ENCODE measurements around the gene C12orf42. TPM values are rescaled to one million over a fixed set of nuclear protein-coding genes. Genes with fewer than 3 reads are reported as not detected.

C12orf42 gene
- polyA plus RNA-seq, 3 donors from 2014 or later, result 0.14 to 0.50 TPM; not detected in 1

DNA sequence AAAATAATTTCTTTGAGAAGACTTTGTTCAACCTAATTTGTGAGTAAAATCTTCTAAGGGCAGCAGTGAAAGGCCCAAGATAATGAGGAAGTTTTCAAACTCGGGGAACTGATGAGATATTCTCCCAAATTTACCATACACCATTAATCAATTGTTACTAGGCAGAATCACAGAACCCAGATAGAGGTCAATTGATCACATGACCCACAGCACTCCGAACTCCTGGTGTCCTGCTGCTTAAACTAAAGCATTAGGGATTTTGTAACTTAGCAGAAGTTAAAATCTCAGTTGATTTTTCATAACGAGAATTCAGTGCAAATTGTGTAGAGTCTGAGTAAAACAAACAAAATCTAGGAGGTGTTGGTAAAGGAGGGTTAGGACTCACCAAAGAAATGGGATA lies 207.8 kb downstream of the C12orf42 start:
- Mint-ChIP-seq H3K36me3 (no peaks in the 10 kb centered on the region), H3K4me3 (no peak overlapping the region), H3K4me1 (no peaks in the 10 kb centered on the region), H3K27me3 (ENCODE audit: low read depth in 3 of 3) (peaks cover 0 to 3% (median 2%) of the 10 kb centered on the region in 3 donors), H3K27ac (no peak overlapping the region), H3K9me3 (peaks cover under 1 to 12% (median 6%) of the 10 kb centered on the region in 6 donors)
- DNase-seq, result no peak

DNA sequence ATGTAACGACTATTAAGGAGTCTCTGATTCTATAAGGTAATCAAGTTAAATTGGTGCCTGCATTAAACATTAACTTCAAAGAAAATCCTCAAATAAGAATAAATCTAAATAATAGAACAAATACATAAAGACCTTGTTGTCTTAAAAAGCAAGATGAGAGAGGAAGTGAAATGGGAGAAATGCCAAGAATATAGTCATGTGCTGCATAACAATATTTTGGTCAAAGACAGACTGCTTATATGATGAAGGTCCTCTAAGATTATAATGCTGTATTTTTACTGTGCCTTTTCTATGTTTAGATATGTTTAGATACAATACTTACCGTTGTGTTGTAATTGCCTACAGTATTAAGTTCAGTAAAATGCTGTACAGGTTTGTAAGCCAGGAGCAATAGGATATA lies 213.6 kb downstream of the C12orf42 start:
- Mint-ChIP-seq H3K4me3 (no peak overlapping the region), H3K27me3 (ENCODE audit: low read depth in 3 of 3) (peaks cover 2 to 4% (median 2%) of the 10 kb centered on the region in 3 donors), H3K9me3 (peaks cover 0 to 6% (median under 1%) of the 10 kb centered on the region in 6 donors), H3K4me1 (no peaks in the 10 kb centered on the region), H3K36me3 (no peaks in the 10 kb centered on the region), H3K27ac (no peak overlapping the region)
- no peak for DNase-seq

DNA sequence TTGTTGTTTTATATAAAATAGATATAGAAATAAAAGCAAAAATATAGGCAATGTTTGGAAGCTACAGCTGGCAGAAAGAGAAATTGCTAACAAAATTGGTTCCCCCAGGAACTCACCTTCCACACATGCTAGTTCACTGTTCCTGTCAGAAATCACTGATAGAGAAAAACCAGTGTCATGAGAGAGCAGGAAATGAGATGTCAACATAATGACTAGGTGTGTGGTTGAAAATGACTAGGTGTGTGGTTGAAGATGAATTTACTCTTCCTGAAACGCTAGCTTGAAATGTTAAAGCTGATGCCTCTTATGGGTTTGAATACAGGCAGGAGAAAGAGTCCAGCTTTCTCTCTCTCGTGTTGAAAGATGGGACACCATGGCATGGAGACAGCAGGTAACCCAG lies 216.3 kb downstream of the C12orf42 start:
- H3K9me3 Mint-ChIP-seq, result peaks cover 0 to 4% (median 0%) of the 10 kb centered on the region in 6 donors
- no peak overlapping the region for H3K27ac Mint-ChIP-seq
- no peak overlapping the region for H3K4me3 Mint-ChIP-seq
- H3K36me3 Mint-ChIP-seq, result no peaks in the 10 kb centered on the region
- no peaks in the 10 kb centered on the region for H3K4me1 Mint-ChIP-seq
- H3K27me3 Mint-ChIP-seq (ENCODE audit: low read depth in 3 of 3), result peaks cover 1 to 4% (median 2%) of the 10 kb centered on the region in 3 donors
- no peak for DNase-seq

DNA sequence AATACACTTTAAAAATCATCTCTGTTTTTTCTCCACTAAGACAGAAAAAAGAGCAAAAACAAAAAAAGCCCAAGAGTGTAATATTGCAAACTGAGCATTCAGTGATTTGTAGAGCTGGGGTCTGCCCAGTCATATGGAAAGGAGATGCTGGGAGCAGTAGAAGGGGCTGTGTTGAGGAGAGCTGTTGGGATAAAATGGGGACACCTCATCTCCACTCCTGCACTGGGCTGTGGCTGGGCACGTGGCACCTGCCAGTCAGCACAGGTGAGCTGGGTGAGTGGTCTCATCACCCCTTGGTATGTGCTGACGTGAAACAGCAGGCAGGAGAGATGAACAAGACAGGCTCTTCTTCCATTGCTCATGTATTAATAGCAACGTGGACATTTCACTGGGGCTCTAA lies 217.4 kb downstream of the C12orf42 start:
- DNase-seq, result no peak
- Mint-ChIP-seq H3K36me3 (no peaks in the 10 kb centered on the region), H3K27ac (no peak overlapping the region), H3K4me3 (no peak overlapping the region), H3K27me3 (ENCODE audit: low read depth in 3 of 3) (peaks cover 1 to 4% (median 2%) of the 10 kb centered on the region in 3 donors), H3K4me1 (no peaks in the 10 kb centered on the region), H3K9me3 (no peaks in the 10 kb centered on the region)

DNA sequence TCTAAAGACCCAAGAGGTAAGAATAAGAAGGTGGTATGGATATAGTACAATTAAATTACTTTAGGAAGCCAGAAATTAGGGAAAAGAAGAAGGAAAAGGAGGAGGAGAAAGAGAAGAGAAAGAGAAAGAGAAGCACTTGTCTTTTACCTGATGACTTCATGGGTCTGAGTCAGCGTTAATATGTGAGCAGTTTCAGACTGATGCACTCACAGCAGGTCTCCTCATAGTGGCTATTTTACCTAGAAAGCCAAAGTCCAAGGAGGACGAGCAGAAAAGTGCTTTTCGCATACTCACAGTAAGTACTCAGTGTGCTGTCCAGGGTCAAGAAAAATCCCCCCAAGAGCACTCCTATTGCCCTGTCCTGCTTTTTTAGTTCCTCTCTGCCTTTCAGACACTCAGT lies 222.1 kb downstream of the C12orf42 start:
- no peak overlapping the region for H3K4me3 Mint-ChIP-seq
- peaks cover 0 to 2% (median 0%) of the 10 kb centered on the region in 6 donors for H3K9me3 Mint-ChIP-seq
- peaks cover 0 to 3% (median 2%) of the 10 kb centered on the region in 3 donors for H3K27me3 Mint-ChIP-seq (ENCODE audit: low read depth in 3 of 3)
- H3K4me1 Mint-ChIP-seq, result peaks cover 0 to 5% of the 10 kb centered on the region in 2 donors
- no peaks in the 10 kb centered on the region for H3K36me3 Mint-ChIP-seq
- no peak overlapping the region for H3K27ac Mint-ChIP-seq
- no peak for DNase-seq

DNA sequence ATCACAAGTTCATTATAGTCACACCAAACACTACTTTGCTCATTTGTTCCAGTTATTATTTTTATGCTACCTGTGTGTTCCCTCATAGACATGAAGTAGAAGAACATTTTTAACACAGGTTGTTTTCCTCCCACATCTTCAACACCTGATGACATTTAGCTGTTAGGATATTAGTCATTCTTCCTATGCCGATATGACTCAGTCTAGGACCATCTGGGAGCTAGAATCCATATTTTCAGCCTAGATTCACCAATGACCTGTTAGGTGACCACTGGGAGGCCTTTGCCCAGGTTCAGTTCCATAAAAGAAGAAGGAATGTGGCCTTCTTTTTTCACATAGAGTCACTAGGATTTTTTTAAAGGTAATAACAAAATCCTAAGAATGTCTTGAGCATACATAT lies 222.8 kb downstream of the C12orf42 start:
- Mint-ChIP-seq H3K36me3 (no peaks in the 10 kb centered on the region), H3K27me3 (ENCODE audit: low read depth in 3 of 3) (peaks cover 0 to 3% (median 0%) of the 10 kb centered on the region in 3 donors), H3K27ac (no peak overlapping the region), H3K4me1 (peaks cover 0 to 5% of the 10 kb centered on the region in 2 donors), H3K9me3 (peaks cover 0 to 2% (median 0%) of the 10 kb centered on the region in 6 donors), H3K4me3 (no peak overlapping the region)
- no peak for DNase-seq

DNA sequence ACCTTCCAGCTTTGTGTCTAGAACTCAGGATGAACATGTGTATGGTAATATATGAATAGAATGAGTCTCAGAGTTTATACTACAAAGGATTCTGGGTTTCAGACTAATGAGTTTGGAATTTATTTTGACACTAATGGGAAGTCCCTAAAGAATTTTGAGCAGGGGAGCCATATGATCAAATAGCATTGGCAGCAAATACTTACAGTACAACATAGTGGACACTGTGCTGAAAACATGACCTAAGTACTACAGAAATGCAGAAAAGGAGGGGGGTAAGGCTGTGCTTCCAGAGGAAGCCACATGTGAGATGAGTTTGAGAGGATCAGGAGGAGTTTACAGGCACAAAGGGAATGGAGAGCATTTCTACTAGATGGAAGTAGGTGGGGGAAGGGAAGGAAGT lies 225.8 kb downstream of the C12orf42 start:
- Mint-ChIP-seq H3K4me1 (peaks cover 0 to 5% of the 10 kb centered on the region in 2 donors), H3K9me3 (peaks cover 0 to 2% (median 0%) of the 10 kb centered on the region in 6 donors), H3K36me3 (no peaks in the 10 kb centered on the region), H3K27ac (no peak overlapping the region), H3K4me3 (no peak overlapping the region), H3K27me3 (ENCODE audit: low read depth in 3 of 3) (peaks cover 0 to 1% (median 0%) of the 10 kb centered on the region in 3 donors)
- DNase-seq, result no peak

DNA sequence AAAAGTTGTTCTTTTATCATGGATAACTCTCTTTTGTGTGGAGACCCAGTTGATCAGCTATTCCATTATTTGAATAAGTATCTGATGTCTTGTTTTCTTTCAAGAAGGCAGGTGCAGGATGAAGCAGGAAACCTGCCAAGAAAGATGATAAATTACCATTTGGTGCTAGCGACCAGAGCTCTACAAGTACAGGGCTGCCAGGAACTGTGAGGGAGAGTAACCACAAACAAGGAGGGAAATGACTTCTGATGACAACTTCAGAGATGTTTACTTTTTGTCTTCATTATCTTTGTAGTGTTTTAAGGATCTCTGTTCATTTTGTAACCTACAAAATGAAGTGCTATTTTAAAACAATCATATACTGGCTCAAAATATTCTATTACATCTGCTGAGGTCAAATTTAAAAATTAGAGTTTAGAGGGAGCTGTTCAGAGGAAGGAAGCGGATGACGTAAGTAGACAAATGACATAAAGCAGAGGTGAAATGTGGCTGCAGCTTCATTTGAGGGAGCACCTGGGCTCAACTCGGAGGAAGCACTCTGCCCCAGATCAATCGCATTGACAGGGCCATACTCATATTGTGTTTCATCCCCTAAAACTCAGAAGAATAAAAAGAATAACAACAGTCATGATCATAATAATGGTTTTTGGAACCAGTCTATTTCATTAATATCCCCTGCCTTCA lies 226.8 kb downstream of the C12orf42 start:
- Mint-ChIP-seq H3K27me3 (ENCODE audit: low read depth in 3 of 3) (peaks cover 0 to 1% (median 0%) of the 10 kb centered on the region in 3 donors), H3K4me1 (peaks cover 0 to 5% of the 10 kb centered on the region in 2 donors), H3K9me3 (peaks cover 0 to 2% (median 0%) of the 10 kb centered on the region in 6 donors), H3K27ac (no peak overlapping the region), H3K36me3 (no peaks in the 10 kb centered on the region), H3K4me3 (no peak overlapping the region)
- DNase-seq, result no peak

DNA sequence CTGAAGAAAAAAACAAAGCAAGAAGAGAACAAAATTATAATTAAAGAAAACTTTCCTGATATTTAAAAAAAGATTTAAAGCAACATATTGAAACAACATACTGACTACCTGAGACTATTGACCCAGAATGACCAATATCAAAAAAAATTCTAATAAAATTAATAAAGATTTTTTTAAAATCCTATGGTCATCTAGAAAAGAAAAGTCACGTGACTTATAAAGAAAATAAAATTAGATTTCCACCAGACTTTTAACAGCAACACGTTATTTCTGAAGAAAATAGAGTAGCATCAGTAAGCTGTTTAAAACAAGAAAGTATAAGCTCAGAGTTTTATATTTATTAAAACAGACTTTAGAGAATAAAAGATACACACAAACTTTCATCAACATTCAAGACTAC lies 238.0 kb downstream of the C12orf42 start:
- Mint-ChIP-seq H3K27me3 (ENCODE audit: low read depth in 3 of 3) (peaks cover 0 to 1% (median 0%) of the 10 kb centered on the region in 3 donors), H3K9me3 (peaks cover 1 to 18% (median 5%) of the 10 kb centered on the region in 6 donors), H3K36me3 (no peaks in the 10 kb centered on the region), H3K4me1 (no peaks in the 10 kb centered on the region), H3K4me3 (no peak overlapping the region), H3K27ac (no peak overlapping the region)
- DNase-seq, result no peak

Other genes with a start within 250 kb of the C12orf42 start
- not detected for gene STAB2, start 91.3 kb upstream of the C12orf42 start, polyA plus RNA-seq